GM12878 (cell line): Measurements from ENCODE around the gene PGRMC2. TPM values are rescaled to one million over a fixed set of nuclear protein-coding genes. Genes with fewer than 3 reads are reported as not detected.

Experiments
- ATAC-seq: fragments of 200-7000 bp; cut with Tn5 transposase; 3 replicates; pipeline ENCODE4 v1.9.1; 2020; ENCODE audit warnings: mild to moderate bottlenecking, moderate library complexity
- BruUV-seq: library from RNA; stranded (reverse); fragments of 400-500 nt; replicated peaks from 2 replicates; lab custom pipeline; 2021; lab: Mats Ljungman, UMichigan
- CTCF ChIA-PET: fragments of 300-600 bp; sonication (Branson Sonifier 250); formaldehyde crosslinking; extraction: SDS; loops from one replicate; lab custom pipeline; 2021; ENCODE audit warnings: inconsistent platforms; lab: Yijun Ruan, JAX
- POLR2A ChIA-PET: fragments of 350-600 bp; formaldehyde crosslinking; extraction: SDS; loops from one replicate; lab custom pipeline; 2021; ENCODE audit warnings: inconsistent platforms; lab: Charles Lee
- RAD21 ChIA-PET: fragments of 300-600 bp; sonication (Branson Sonifier 250); formaldehyde crosslinking; loops from one replicate; lab custom pipeline; 2023; ENCODE audit warnings: antibody characterized with exemption; ENCODE audit not compliant: unreplicated experiment; lab: Charles Lee
- SMC1A ChIA-PET: fragments of 300-600 bp; sonication (Branson Sonifier 250); formaldehyde crosslinking; loops from one replicate; lab custom pipeline; 2023; ENCODE audit not compliant: unreplicated experiment, uncharacterized antibody; lab: Charles Lee
- DNase-seq: peaks from one replicate; pipeline ENCODE4 v3.0.0-alpha.2; 2011; ENCODE audit warnings: low read depth, low spot score
- FAIRE-seq: peaks from 3 replicates; lab custom pipeline; 2011; peaks lifted over from hg19 to GRCh38; lab: Jason Lieb, UNC
- H2AFZ ChIP-seq: 2 replicates; pipeline ENCODE4 v1.6.0; 2011; ENCODE audit warnings: low read depth, low read length, control low read depth; ENCODE audit not compliant: control insufficient read depth
- H3K27ac ChIP-seq: 2 replicates; pipeline ENCODE4 v1.5.1; 2011; ENCODE audit warnings: control low read depth; ENCODE audit not compliant: control insufficient read depth, insufficient read depth
- H3K27me3 ChIP-seq, 2 experiments: replicated peaks in 1 of 2; 2 replicates each; pipeline versions ENCODE4 v1.6.0 to v1.6.1; 2011; ENCODE audit warnings: low read length in 1 of 2; ENCODE audit not compliant: control insufficient read depth in 2 of 2, insufficient read depth in 2 of 2
- H3K36me3 ChIP-seq, 2 experiments: 2 replicates each; pipeline ENCODE4 v1.5.1; 2011; ENCODE audit warnings: low read length in 1 of 2; ENCODE audit not compliant: control insufficient read depth in 2 of 2, insufficient read depth in 2 of 2
- H3K4me1 ChIP-seq: 2 replicates; pipeline ENCODE4 v1.6.1; 2011; ENCODE audit warnings: mild to moderate bottlenecking, low read length, moderate library complexity, mixed read lengths; ENCODE audit not compliant: control insufficient read depth, insufficient read depth
- H3K4me2 ChIP-seq: 2 replicates; pipeline ENCODE4 v1.6.0; 2011; ENCODE audit warnings: control low read depth; ENCODE audit not compliant: control insufficient read depth, insufficient read depth
- H3K4me3 ChIP-seq: fragments of 200-600 bp; sonication (generic); 2 replicates; pipeline ENCODE4 v1.5.1; 2016
- H3K79me2 ChIP-seq: 2 replicates; pipeline ENCODE4 v1.6.0; 2011; ENCODE audit warnings: low read length; ENCODE audit not compliant: control insufficient read depth, insufficient read depth
- H3K9ac ChIP-seq: 2 replicates; pipeline ENCODE4 v1.8.0; 2011; ENCODE audit warnings: low read length, control low read depth, mixed read lengths; ENCODE audit not compliant: control insufficient read depth, insufficient read depth
- H3K9me3 ChIP-seq: replicated peaks from 3 replicates; pipeline ENCODE4 v1.5.1; 2011; ENCODE audit warnings: mild to moderate bottlenecking, low read length; ENCODE audit not compliant: control insufficient read depth, insufficient read depth
- H4K20me1 ChIP-seq: 2 replicates; pipeline ENCODE4 v1.6.0; 2011; ENCODE audit not compliant: control insufficient read depth, insufficient read depth
- ASH2L ChIP-seq: fragments of 300-600, 200-600 bp; sonication (generic); IDR thresholded peaks from 2 replicates; pipeline ENCODE4 v1.6.1; 2017; ENCODE audit warnings: low read depth, mild to moderate bottlenecking, borderline replicate concordance
- BRCA1 ChIP-seq: IDR thresholded peaks from 2 replicates; pipeline ENCODE4 v1.6.1; 2011; ENCODE audit warnings: low read depth, low read length, improper control_type of control experiment
- TCF3 ChIP-seq: IDR thresholded peaks from 2 replicates; pipeline ENCODE4 v1.6.1; 2012; ENCODE audit warnings: low read depth, mild to moderate bottlenecking, low read length, borderline replicate concordance; ENCODE audit not compliant: insufficient read depth
- ZBTB33 ChIP-seq: fragments of 450-650 bp; IDR thresholded peaks from 2 replicates; pipeline ENCODE4 v1.6.1; 2017; ENCODE audit warnings: mild to moderate bottlenecking
- ZNF687 ChIP-seq: fragments of 450-650 bp; IDR thresholded peaks from 2 replicates; pipeline ENCODE4 v1.6.1; 2017; ENCODE audit warnings: mild to moderate bottlenecking, moderate library complexity
- WGBS: methylation state at CpG from one replicate; pipeline ENCODE4 v1.1.6; 2016; ENCODE audit warnings: low lambda C conversion rate; ENCODE audit not compliant: insufficient replicate concordance, insufficient coverage; ENCODE audit errors: missing lambda C conversion rate; 5-methylcytosine and 5-hydroxymethylcytosine counted together
- in situ Hi-C: fragments of 300-500 bp; cut with MboI; formaldehyde crosslinking; loops from 9 replicates; pipeline ENCODE4 v1.14.3; 2018; ENCODE audit warnings: mixed read lengths
- intact Hi-C: fragments of 100-400 bp; cut with micrococcal nuclease; formaldehyde crosslinking; loops from one replicate; pipeline ENCODE4 v1.14.2; 2022; ENCODE audit not compliant: unreplicated experiment
- polyA plus RNA-seq, 11 experiments: library from polyadenylated mRNA; depleted of rRNA in 4 of 11; unstranded in 6 of 11; stranded (reverse) in 5 of 11; fragments of >200 nt; fragmentation: Nextera tagmentation in 4 of 11; fragmentation: Illumina TruSeq in 1 of 11; extraction: Ambion mirVana in 4 of 11; extraction: Trizol in 1 of 11; gene quantifications; 1 replicate in 1 of 11; 2 replicates in 10 of 11; pipeline versions ENCODE4 v1.2.1 to v1.2.3, GENCODE V29; 2011 to 2016; ENCODE audit warnings: inconsistent platforms in 2 of 11, missing spikeins in 2 of 11, low read depth in 1 of 11
- total RNA-seq, 4 experiments: library from RNA; depleted of rRNA in 3 of 4; stranded (reverse); fragments of >200 nt in 3 of 4; fragmentation: Illumina TruSeq in 1 of 4; extraction: Trizol in 1 of 4; gene quantifications; 2 replicates each; pipeline versions ENCODE4 v1.2.1 to v1.2.3, GENCODE V29; 2013 to 2021

The PGRMC2 gene
- total and polyA plus RNA-seq, 10 of the 15 experiments (the other 5 are each of a cell fraction or from before 2014, with no cell fraction given): 6.3 to 38.4 (median 12.0) TPM

GRCh38 chr4:128335541-128335940 lies 47.9 kb upstream of the PGRMC2 start:
- intact Hi-C loops (no loop called here), in situ Hi-C loops (no loop called here)
- ChIA-PET POLR2A (no interaction called here), CTCF (interaction anchor here (0.6 kb wide), 1 partner anchor 17 kb away, joined by 4 read pairs; no protein-coding TSS in a partner anchor), SMC1A (interaction anchor here (0.6 to 1.2 kb wide), 2 partner anchors 23 to 74 kb away, joined by 3 read pairs; no protein-coding TSS in a partner anchor), RAD21 (interaction anchor here (0.6 kb wide), 1 partner anchor 388 kb away, joined by 3 read pairs; no protein-coding TSS in a partner anchor)
- no peaks in the 10 kb centered on the region for H3K36me3 ChIP-seq
- no peaks in the 10 kb centered on the region for H4K20me1 ChIP-seq
- ATAC-seq (no peak), DNase-seq (no peak), FAIRE-seq (no peak)
- no peak for TF ChIP-seq ASH2L
- TF ChIP-seq TCF3: no peak
- TF ChIP-seq ZNF687: no peak
- TF ChIP-seq BRCA1: no peak
- no peak for TF ChIP-seq ZBTB33
- no peak overlapping the region for H3K4me2 ChIP-seq
- no peaks in the 10 kb centered on the region for H3K4me1 ChIP-seq
- 67% methylated on average over 3 of the region's 3 CpGs for WGBS
- no peaks in the 10 kb centered on the region for H3K79me2 ChIP-seq
- H2AFZ ChIP-seq: no peak overlapping the region
- H3K27ac ChIP-seq: no peak overlapping the region
- BruUV-seq: no TSS peak
- no peak overlapping the region for H3K9ac ChIP-seq
- H3K9me3 ChIP-seq: no peaks in the 10 kb centered on the region
- no peaks in the 10 kb centered on the region for H3K27me3 ChIP-seq
- H3K4me3 ChIP-seq: no peak overlapping the region
